ENCODE results near the gene CNGA4. TPM values are rescaled to one million over a fixed set of nuclear protein-coding genes. Genes with fewer than 3 reads are reported as not detected.
A peak's percentile ranks its signal among the peaks of the same experiment; 100 is the strongest.

The CNGA4 gene
- total RNA-seq, 1 donor from 2014 or later = not detected

DNA sequence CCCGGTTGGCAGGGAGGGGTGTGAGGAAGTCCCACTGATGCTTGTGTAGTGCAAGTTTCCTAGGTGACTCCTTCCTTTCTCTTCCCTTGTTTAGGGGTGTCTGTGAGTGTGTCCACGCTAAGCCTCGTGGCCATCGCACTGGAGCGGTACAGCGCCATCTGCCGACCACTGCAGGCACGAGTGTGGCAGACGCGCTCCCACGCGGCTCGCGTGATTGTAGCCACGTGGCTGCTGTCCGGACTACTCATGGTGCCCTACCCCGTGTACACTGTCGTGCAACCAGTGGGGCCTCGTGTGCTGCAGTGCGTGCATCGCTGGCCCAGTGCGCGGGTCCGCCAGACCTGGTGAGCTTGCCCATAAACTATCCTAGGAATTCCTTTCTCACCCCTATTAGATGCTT, 31.1 kb downstream of the CNGA4 start:
- H3K27me3 ChIP-seq = no peaks in the 10 kb centered on the region
- Mint-ChIP-seq H3K36me3 (no peaks in the 10 kb centered on the region), H3K9me3 (peaks cover 5% of the 10 kb centered on the region), H3K4me1 (peaks cover 10% of the 10 kb centered on the region), H3K4me3 (no peak overlapping the region), H3K27ac (no peak overlapping the region), H3K27me3 (ENCODE audit: insufficient read depth, low read depth) (peaks cover 2% of the 10 kb centered on the region)
- H2AFZ ChIP-seq (replicated peaks) = no peak overlapping the region
- H3K9me3 ChIP-seq (ENCODE audit: low read depth) = no peaks in the 10 kb centered on the region
- no peak overlapping the region for H3K4me3 ChIP-seq
- H4K20me1 ChIP-seq (ENCODE audit: low read depth) = no peaks in the 10 kb centered on the region
- H3K4me1 ChIP-seq = peaks cover 9% of the 10 kb centered on the region
- H3K4me2 ChIP-seq = no peak overlapping the region
- peak; percentile 10 for DNase-seq (ENCODE audit: low spot score)
- TF ChIP-seq EZH2 (IDR thresholded peaks at IDR 0.05) (no peak), EZH2phosphoT487 (IDR thresholded peaks at IDR 0.05) (no peak)
- TF ChIP-seq, protein P1, sequence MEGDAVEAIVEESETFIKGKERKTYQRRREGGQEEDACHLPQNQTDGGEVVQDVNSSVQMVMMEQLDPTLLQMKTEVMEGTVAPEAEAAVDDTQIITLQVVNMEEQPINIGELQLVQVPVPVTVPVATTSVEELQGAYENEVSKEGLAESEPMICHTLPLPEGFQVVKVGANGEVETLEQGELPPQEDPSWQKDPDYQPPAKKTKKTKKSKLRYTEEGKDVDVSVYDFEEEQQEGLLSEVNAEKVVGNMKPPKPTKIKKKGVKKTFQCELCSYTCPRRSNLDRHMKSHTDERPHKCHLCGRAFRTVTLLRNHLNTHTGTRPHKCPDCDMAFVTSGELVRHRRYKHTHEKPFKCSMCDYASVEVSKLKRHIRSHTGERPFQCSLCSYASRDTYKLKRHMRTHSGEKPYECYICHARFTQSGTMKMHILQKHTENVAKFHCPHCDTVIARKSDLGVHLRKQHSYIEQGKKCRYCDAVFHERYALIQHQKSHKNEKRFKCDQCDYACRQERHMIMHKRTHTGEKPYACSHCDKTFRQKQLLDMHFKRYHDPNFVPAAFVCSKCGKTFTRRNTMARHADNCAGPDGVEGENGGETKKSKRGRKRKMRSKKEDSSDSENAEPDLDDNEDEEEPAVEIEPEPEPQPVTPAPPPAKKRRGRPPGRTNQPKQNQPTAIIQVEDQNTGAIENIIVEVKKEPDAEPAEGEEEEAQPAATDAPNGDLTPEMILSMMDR (IDR thresholded peaks at IDR 0.05) = peak; percentile 20
- no peaks in the 10 kb centered on the region for H3K79me2 ChIP-seq (ENCODE audit: low read depth)
- no peaks in the 10 kb centered on the region for H3K36me3 ChIP-seq
- no peak overlapping the region for H3K9ac ChIP-seq
- H3F3A ChIP-seq (ENCODE audit: low read depth) = no peaks in the 10 kb centered on the region
- H3K27ac ChIP-seq = no peak overlapping the region

DNA sequence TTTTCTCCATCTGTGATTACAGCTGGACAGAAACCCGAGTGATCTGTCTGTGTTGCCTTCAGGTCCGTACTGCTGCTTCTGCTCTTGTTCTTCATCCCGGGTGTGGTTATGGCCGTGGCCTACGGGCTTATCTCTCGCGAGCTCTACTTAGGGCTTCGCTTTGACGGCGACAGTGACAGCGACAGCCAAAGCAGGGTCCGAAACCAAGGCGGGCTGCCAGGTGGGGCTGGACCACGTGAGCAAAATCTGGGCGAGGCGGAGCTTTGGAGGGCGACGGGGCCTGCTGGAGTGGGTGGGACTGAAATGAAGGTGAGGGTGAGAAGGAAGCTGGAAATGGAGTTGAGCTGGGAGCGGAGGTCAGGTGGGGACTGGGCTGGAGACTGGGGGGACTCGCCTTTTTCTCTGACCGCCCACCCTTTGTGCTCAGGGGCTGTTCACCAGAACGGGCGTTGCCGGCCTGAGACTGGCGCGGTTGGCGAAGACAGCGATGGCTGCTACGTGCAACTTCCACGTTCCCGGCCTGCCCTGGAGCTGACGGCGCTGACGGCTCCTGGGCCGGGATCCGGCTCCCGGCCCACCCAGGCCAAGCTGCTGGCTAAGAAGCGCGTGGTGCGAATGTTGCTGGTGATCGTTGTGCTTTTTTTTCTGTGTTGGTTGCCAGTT, 31.8 kb downstream of the CNGA4 start:
- H3K27ac Mint-ChIP-seq = no peak overlapping the region
- no peak overlapping the region for H2AFZ ChIP-seq (replicated peaks)
- no peak for DNase-seq (ENCODE audit: low spot score)

DNA sequence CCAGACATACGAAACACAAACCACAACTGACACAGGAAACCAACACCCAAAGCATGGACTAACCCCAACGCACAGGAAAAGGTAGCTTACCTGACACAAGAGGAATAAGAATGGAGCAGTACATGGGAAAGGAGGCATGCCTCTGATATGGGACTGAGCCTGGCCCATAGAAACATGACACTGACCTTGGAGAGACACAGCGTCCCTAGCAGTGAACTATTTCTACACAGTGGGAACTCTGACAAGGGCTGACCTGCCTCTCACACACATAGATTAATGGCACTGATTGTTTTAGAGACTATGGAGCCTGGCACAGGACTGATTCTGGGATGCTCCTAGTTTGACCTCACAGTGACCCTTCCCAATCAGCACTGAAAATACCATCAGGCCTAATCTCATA, 32.7 kb downstream of the CNGA4 start:
- no peaks in the 10 kb centered on the region for H3K9me3 ChIP-seq (ENCODE audit: low read depth)
- no peak overlapping the region for H3K4me2 ChIP-seq
- no peaks in the 10 kb centered on the region for H3K36me3 ChIP-seq
- H3K79me2 ChIP-seq (ENCODE audit: low read depth) = no peaks in the 10 kb centered on the region
- no peaks in the 10 kb centered on the region for H3K36me3 Mint-ChIP-seq
- TF ChIP-seq, protein P1 (IDR thresholded peaks at IDR 0.05) = no peak
- TF ChIP-seq EZH2 (IDR thresholded peaks at IDR 0.05) (no peak), EZH2phosphoT487 (IDR thresholded peaks at IDR 0.05) (no peak)
- no peaks in the 10 kb centered on the region for H3F3A ChIP-seq (ENCODE audit: low read depth)
- no peak overlapping the region for H3K4me3 Mint-ChIP-seq
- no peak overlapping the region for H3K27ac ChIP-seq
- H3K9ac ChIP-seq = no peak overlapping the region
- no peaks in the 10 kb centered on the region for H4K20me1 ChIP-seq (ENCODE audit: low read depth)
- no peak overlapping the region for H3K4me3 ChIP-seq
- no peak overlapping the region for H3K27ac Mint-ChIP-seq
- no peak overlapping the region for H2AFZ ChIP-seq (replicated peaks)
- H3K4me1 ChIP-seq = peaks cover 9% of the 10 kb centered on the region
- no peak for DNase-seq (ENCODE audit: low spot score)
- H3K4me1 Mint-ChIP-seq = peaks cover 10% of the 10 kb centered on the region
- H3K27me3 Mint-ChIP-seq (ENCODE audit: insufficient read depth, low read depth) = peaks cover 2% of the 10 kb centered on the region
- no peaks in the 10 kb centered on the region for H3K27me3 ChIP-seq
- H3K9me3 Mint-ChIP-seq = peaks cover 9% of the 10 kb centered on the region

More for the DNA sequence above, 31.8 kb downstream of the CNGA4 start:
- no peaks in the 10 kb centered on the region for H3K27me3 ChIP-seq
- Mint-ChIP-seq H3K27me3 (ENCODE audit: insufficient read depth, low read depth) (peaks cover 2% of the 10 kb centered on the region), H3K9me3 (peaks cover 5% of the 10 kb centered on the region), H3K4me1 (peaks cover 10% of the 10 kb centered on the region), H3K4me3 (no peak overlapping the region), H3K36me3 (no peaks in the 10 kb centered on the region)
- no peaks in the 10 kb centered on the region for H3K36me3 ChIP-seq
- no peaks in the 10 kb centered on the region for H3K9me3 ChIP-seq (ENCODE audit: low read depth)
- H4K20me1 ChIP-seq (ENCODE audit: low read depth) = no peaks in the 10 kb centered on the region
- H3K4me1 ChIP-seq = peaks cover 9% of the 10 kb centered on the region
- H3K27ac ChIP-seq = no peak overlapping the region
- no peak overlapping the region for H3K4me2 ChIP-seq
- H3K4me3 ChIP-seq = no peak overlapping the region
- H3K79me2 ChIP-seq (ENCODE audit: low read depth) = no peaks in the 10 kb centered on the region
- H3K9ac ChIP-seq = no peak overlapping the region
- no peak for TF ChIP-seq EZH2 (IDR thresholded peaks at IDR 0.05)
- TF ChIP-seq, protein P1 (IDR thresholded peaks at IDR 0.05) = no peak
- TF ChIP-seq EZH2phosphoT487 (IDR thresholded peaks at IDR 0.05) = no peak
- no peaks in the 10 kb centered on the region for H3F3A ChIP-seq (ENCODE audit: low read depth)

All from neural progenitor cell (in vitro differentiated cells).